Kidney (tissue), 14 donors: ENCODE measurements around the gene HHIPL1. TPM values are rescaled to one million over a fixed set of nuclear protein-coding genes. Genes with fewer than 3 reads are reported as not detected.

Experiments used
- DNase-seq, 5 donors: peaks; one replicate each; pipeline ENCODE4 v3.0.0-alpha.2; 2013 to 2020
- FAIRE-seq: peaks from 2 replicates; lab custom pipeline; 2012; peaks lifted over from hg19 to GRCh38; lab: Jason Lieb, UNC
- H3K27ac ChIP-seq, 2 donors: one replicate each; pipeline ENCODE4 v1.7.0; 2013; ENCODE audit warnings: low read depth in 2 of 2, low read length in 2 of 2, inconsistent platforms in 1 of 2
- H3K27me3 ChIP-seq: one replicate; pipeline ENCODE4 v1.7.1; 2013; ENCODE audit warnings: low read length, inconsistent platforms; ENCODE audit not compliant: control insufficient read depth, insufficient read depth
- H3K36me3 ChIP-seq, 3 donors: one replicate each; pipeline versions ENCODE4 v1.7.0 to v1.7.1; 2013; ENCODE audit warnings: low read length in 3 of 3, control low read depth in 1 of 3, inconsistent platforms in 1 of 3; ENCODE audit not compliant: insufficient read depth in 3 of 3, control insufficient read depth in 2 of 3
- H3K4me1 ChIP-seq, 3 donors: one replicate each; pipeline versions ENCODE4 v1.7.0 to v1.7.1; 2013; ENCODE audit warnings: low read length in 3 of 3, inconsistent platforms in 1 of 3, low read depth in 1 of 3; ENCODE audit not compliant: control insufficient read depth in 2 of 3, insufficient read depth in 2 of 3
- H3K4me3 ChIP-seq, 3 donors: one replicate each; pipeline versions ENCODE4 v1.7.0 to v1.8.1; 2013; ENCODE audit warnings: low read length in 3 of 3, control low read depth in 1 of 3, inconsistent platforms in 1 of 3
- H3K9ac ChIP-seq, 3 donors: one replicate each; pipeline versions ENCODE4 v1.7.0 to v1.7.1; 2013; ENCODE audit warnings: low read length in 3 of 3, control low read depth in 1 of 3, inconsistent platforms in 1 of 3
- H3K9me3 ChIP-seq, 3 donors: one replicate each; pipeline versions ENCODE4 v1.7.0 to v1.7.1; 2013; ENCODE audit warnings: low read length in 3 of 3, control low read depth in 1 of 3, inconsistent platforms in 1 of 3; ENCODE audit not compliant: control insufficient read depth in 2 of 3, insufficient read depth in 1 of 3
- CTCF ChIP-seq: IDR thresholded peaks from 3 replicates; pipeline ENCODE4 v1.5.1; 2012; ENCODE audit warnings: mild to moderate bottlenecking, moderate library complexity, borderline replicate concordance; ENCODE audit not compliant: insufficient read depth; ENCODE audit errors: extremely low read depth
- intact Hi-C: fragments of 100-400 bp; cut with DNase I; formaldehyde crosslinking; loops from one replicate; pipeline ENCODE4 v1.11.1; 2022
- polyA plus RNA-seq: library from polyadenylated mRNA; stranded (reverse); fragments of 350-450 nt; fragmentation: Illumina TruSeq; extraction: RNeasy Lipid Tissue Mini Kit (QIAGEN cat#74804); gene quantifications from one replicate; pipeline ENCODE4 v1.2.3, GENCODE V29; 2014; ENCODE audit warnings: low read depth, low replicate concordance; ENCODE audit not compliant: insufficient read depth
- total RNA-seq: library from RNA; stranded (reverse); fragmentation: NEBNext Ultra II Directional; extraction: Animal tissue kit (Norgen Biotek cat#: 25700); gene quantifications from one replicate; pipeline ENCODE4 v1.2.1, GENCODE V29; 2021
- donor health status: control.
- donor health status: control.
- donor health status: control.
- donor health status: control.
- donor health status: control.
- donor health status: DM: yes; HTN: yes; CAD: no.
- donor health status: Normal renal cell carcinoma (clear cell type).

Gene HHIPL1
- total and polyA plus RNA-seq, 2 donors from 2014 or later, result 0.32 to 0.88 TPM

GRCh38 chr14:99703381-99703780 lies 58.5 kb downstream of the HHIPL1 start:
- Histone ChIP-seq H3K4me1 (no peaks in the 10 kb centered on the region), H3K9me3 (peaks cover 0 to 10% (median 0%) of the 10 kb centered on the region in 3 donors), H3K27ac (no peak overlapping the region), H3K4me3 (no peak overlapping the region), H3K9ac (no peak overlapping the region), H3K27me3 (no peaks in the 10 kb centered on the region), H3K36me3 (no peaks in the 10 kb centered on the region)
- no peak for TF ChIP-seq CTCF
- DNase-seq, result no peak
- no peak for FAIRE-seq
- intact Hi-C loops, result no loop called here

DNA sequence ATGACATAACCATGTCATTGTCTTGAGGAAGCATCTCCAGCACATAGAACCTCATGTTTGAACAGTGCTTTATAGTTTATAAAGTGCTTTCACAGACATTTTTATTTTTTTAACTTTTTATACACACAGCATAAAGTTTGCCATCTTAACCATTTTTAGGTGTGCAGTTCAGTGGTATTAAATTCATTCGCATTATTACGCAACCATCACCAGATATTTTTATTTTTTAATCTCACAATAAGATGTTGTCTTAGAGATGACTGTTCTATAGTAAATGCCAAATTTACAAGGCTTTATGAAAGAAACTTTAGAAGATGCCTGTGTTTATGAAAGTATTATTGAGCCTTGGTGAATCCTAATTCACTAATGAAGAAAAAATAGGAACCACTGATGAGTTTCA lies 59.1 kb downstream of the HHIPL1 start:
- no peak for FAIRE-seq
- DNase-seq, result no peak
- Histone ChIP-seq H3K27me3 (no peaks in the 10 kb centered on the region), H3K4me1 (no peaks in the 10 kb centered on the region), H3K9ac (no peak overlapping the region), H3K36me3 (no peaks in the 10 kb centered on the region), H3K4me3 (no peak overlapping the region), H3K9me3 (peaks cover 0 to 10% (median 0%) of the 10 kb centered on the region in 3 donors), H3K27ac (no peak overlapping the region)
- intact Hi-C loops, result no loop called here
- no peak for TF ChIP-seq CTCF

DNA sequence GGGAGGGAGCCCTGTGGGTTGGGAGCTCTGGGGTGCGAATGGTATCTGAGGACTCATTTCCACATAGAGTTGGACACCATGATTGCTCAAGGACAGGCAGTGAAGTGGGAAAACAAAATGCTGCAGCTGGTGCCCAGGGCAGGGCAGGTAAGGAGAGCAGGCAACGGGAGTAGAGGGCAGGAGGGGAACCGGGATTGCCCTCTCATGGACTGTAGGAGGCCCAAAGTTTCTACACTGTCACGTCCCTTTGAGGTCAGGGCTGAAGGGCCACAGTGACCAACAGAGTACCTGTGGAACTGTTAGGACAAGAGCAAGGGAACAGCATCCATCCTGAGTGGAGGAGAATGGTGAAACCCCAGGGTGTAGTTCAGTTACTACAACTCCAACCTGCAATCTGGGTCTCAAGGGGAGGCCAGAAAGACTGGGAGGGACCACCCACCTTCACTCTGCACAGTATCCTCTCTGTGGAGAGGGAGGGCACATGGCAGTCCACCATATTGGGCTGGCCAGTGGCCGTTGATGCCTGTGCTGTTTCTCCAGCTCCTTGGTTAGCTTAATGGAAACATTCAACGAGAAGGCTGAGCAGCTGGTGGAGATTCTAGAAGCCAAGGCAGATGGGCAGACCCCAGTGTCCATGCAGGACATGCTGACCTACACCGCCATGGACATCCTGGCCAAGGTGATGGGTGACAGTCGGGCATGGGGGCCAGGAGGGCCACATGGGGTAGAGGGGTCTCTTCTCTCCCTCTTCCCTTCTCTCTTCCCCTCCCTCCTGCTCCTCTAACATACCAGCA lies 61.4 kb downstream of the HHIPL1 start:
- Histone ChIP-seq H3K9ac (no peak overlapping the region), H3K27ac (no peak overlapping the region), H3K4me3 (no peak overlapping the region), H3K36me3 (no peaks in the 10 kb centered on the region), H3K9me3 (peaks cover 0 to 10% (median 0%) of the 10 kb centered on the region in 3 donors), H3K27me3 (no peaks in the 10 kb centered on the region), H3K4me1 (no peaks in the 10 kb centered on the region)
- FAIRE-seq (no peak), DNase-seq (no peak)
- intact Hi-C loops, result no loop called here
- TF ChIP-seq CTCF, result no peak
